Muscle layer of colon (tissue), 2 donors: Measurements from ENCODE around the gene POLK.

ENCODE experiments used
- H3K27ac ChIP-seq: one replicate; pipeline ENCODE4 v1.7.0; 2013; ENCODE audit warnings: low read depth, mild to moderate bottlenecking, low read length, moderate library complexity
- H3K27me3 ChIP-seq, 2 donors: one replicate each; pipeline ENCODE4 v1.7.0; 2013; ENCODE audit warnings: low read length in 2 of 2, mild to moderate bottlenecking in 2 of 2; ENCODE audit not compliant: insufficient read depth in 2 of 2, control insufficient read depth in 1 of 2
- H3K36me3 ChIP-seq: one replicate; pipeline ENCODE4 v1.7.0; 2013; ENCODE audit warnings: mild to moderate bottlenecking, low read length; ENCODE audit not compliant: insufficient read depth
- H3K4me1 ChIP-seq: one replicate; pipeline ENCODE4 v1.7.0; 2013; ENCODE audit warnings: mild to moderate bottlenecking, low read length; ENCODE audit not compliant: insufficient read depth
- H3K4me3 ChIP-seq, 2 donors: one replicate each; pipeline ENCODE4 v1.7.0; 2013; ENCODE audit warnings: low read length in 2 of 2, low read depth in 1 of 2, mild to moderate bottlenecking in 1 of 2, moderate library complexity in 1 of 2
- H3K9ac ChIP-seq: one replicate; pipeline ENCODE4 v1.7.0; 2013; ENCODE audit warnings: low read length
- H3K9me3 ChIP-seq: one replicate; pipeline ENCODE4 v1.7.0; 2013; ENCODE audit warnings: mild to moderate bottlenecking, low read length
- donor health status: abdominal sarcoma.
- donor health status: Adenocarcinoma of cecum.

POLK gene

DNA sequence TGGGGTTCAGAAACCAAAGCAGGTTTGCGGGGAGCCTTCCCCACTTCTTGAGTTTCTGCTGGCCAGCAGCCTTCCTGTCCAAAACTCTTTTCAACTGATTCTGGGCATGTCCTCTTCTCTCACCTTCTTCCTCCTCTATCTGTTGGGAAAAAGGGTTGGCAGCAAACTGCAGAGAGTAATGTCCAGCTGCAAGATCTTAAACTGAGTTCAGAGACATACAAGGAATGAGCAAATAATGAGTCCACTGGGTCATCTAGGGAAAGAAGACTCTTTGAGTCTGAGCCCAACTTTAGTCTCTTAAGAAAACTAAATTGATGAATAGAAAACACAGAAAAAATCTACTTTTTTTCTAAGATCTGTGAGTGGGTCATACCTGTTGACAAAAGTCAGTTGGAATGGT is 116.1 kb downstream of the POLK start:
- no peaks in the 10 kb centered on the region for H3K36me3 ChIP-seq
- no peak overlapping the region for H3K4me3 ChIP-seq
- no peak overlapping the region for H3K9ac ChIP-seq
- H3K4me1 ChIP-seq: no peaks in the 10 kb centered on the region
- no peaks in the 10 kb centered on the region for H3K27me3 ChIP-seq
- no peaks in the 10 kb centered on the region for H3K9me3 ChIP-seq
- no peak overlapping the region for H3K27ac ChIP-seq

DNA sequence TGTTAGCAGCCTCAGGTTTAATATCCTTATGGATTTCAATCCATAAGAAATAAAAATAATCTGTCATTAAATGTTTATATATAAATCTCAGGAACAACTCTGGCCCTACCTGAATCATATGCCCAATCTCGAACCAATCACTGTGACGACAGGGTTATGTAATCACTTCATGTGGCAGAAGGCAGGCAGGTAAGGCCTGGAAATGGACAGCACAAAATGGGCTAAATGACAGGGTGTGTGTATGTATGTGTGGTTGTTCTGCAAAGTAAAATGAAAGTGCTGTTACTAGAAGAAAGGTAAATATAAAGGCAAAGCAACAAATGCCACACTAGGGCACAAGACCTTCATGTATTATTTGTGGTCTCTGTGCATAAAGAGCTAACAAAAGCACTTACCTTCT is 119.2 kb downstream of the POLK start:
- no peaks in the 10 kb centered on the region for H3K4me1 ChIP-seq
- no peaks in the 10 kb centered on the region for H3K9me3 ChIP-seq
- no peak overlapping the region for H3K4me3 ChIP-seq
- H3K36me3 ChIP-seq: no peaks in the 10 kb centered on the region
- H3K27ac ChIP-seq: no peak overlapping the region
- no peak overlapping the region for H3K9ac ChIP-seq
- no peaks in the 10 kb centered on the region for H3K27me3 ChIP-seq

DNA sequence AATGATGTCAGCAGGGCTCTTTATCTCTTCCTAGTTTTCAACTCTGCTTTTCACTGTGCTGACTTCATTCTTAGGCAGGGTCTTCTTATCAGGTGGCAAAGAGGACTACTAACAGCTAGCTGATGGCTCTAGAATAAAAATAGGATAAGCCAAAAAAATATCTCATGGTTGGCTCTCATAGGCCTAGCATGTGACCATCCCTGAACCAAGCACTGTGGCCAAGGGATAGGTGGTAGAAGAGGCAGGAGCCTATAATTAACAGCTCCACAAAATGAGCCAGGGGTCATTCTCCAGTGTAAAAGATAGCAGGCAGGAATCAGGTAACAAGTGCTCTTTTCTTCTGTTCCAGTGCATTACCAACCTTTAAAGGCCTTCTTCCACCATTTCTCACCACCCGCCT is 120.6 kb downstream of the POLK start:
- no peak overlapping the region for H3K27ac ChIP-seq
- H3K36me3 ChIP-seq: no peaks in the 10 kb centered on the region
- no peaks in the 10 kb centered on the region for H3K4me1 ChIP-seq
- H3K4me3 ChIP-seq: no peak overlapping the region
- H3K27me3 ChIP-seq: no peaks in the 10 kb centered on the region
- no peaks in the 10 kb centered on the region for H3K9me3 ChIP-seq
- H3K9ac ChIP-seq: no peak overlapping the region

DNA sequence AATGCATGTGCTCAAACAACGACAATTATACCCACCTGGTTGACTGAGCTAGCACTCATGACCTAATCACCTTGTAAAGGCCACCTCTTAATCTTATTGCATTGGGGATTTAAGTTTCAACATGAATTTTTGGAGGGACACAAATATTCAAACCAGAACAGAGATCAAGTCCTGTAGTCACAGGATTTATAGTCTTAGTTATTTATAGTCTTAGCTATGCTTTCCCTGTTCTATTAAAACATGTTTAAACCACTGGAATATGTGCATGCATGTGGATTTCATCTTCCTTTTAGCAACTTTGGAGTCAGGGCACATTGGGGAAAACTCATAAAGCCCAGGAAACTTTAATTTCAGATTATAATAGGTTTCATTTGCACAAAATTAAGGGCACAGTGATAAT is 126.3 kb downstream of the POLK start:
- no peak overlapping the region for H3K27ac ChIP-seq
- no peak overlapping the region for H3K9ac ChIP-seq
- no peaks in the 10 kb centered on the region for H3K27me3 ChIP-seq
- no peaks in the 10 kb centered on the region for H3K9me3 ChIP-seq
- H3K4me1 ChIP-seq: no peaks in the 10 kb centered on the region
- no peaks in the 10 kb centered on the region for H3K36me3 ChIP-seq
- H3K4me3 ChIP-seq: no peak overlapping the region

DNA sequence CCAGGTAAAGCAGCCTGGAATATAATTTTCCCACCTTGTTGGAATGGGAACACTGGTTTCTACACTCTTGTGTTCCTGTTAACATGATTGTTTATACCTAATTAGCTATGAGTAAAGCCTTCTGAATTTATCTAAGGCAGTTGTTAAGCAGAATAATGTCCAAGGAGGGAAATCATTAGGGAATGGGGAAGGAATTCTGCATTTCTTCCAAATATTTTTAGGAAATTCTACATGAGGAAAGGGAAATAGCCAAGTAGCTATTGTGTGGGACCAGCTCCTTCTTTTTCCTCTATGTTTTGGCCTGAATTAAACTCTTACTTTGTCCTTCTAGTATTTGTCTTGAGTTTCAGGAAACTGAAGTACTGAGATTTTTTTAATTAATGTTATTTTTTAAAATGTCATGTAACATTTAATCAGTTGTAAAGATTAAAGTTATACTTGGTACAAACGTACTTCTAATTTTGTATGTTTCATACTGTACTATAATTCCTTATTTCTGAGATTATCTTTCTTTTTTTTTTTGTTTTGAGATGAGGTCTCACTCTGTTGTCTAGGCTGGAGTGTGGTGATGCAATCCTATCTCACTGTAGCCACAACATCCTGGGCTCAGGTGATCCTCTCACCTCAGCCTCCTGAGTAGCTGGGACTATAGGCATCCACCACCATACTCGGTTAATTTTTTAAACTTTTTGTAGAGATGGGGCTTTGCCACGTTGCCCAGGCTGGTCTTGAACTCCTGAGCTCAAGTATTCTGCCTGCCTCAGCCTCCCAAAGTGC is 128.0 kb downstream of the POLK start:
- H3K4me3 ChIP-seq: no peak overlapping the region
- no peaks in the 10 kb centered on the region for H3K36me3 ChIP-seq
- no peak overlapping the region for H3K27ac ChIP-seq
- no peaks in the 10 kb centered on the region for H3K27me3 ChIP-seq
- no peaks in the 10 kb centered on the region for H3K4me1 ChIP-seq
- no peak overlapping the region for H3K9ac ChIP-seq
- H3K9me3 ChIP-seq: no peaks in the 10 kb centered on the region

DNA sequence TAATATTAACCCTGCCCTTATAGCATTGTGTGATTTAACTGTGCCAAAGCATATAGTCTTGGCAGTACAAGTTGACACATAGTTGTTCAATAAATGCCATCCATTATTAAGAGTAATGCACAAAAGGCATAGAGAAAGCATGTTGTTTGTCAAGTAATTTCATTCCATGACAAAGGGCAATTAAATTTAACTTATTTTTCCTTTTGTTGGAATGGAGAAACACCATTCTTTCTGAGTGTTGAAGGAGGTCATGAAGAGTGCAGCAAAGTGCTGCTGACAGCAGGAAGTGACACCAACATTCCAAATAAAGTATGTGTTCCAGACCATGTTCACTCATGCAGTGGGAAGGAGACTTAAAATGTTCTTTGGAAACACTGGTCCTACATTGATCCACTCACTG is 128.7 kb downstream of the POLK start:
- no peak overlapping the region for H3K9ac ChIP-seq
- no peaks in the 10 kb centered on the region for H3K36me3 ChIP-seq
- H3K27ac ChIP-seq: no peak overlapping the region
- H3K9me3 ChIP-seq: no peaks in the 10 kb centered on the region
- H3K27me3 ChIP-seq: no peaks in the 10 kb centered on the region
- H3K4me1 ChIP-seq: no peaks in the 10 kb centered on the region
- H3K4me3 ChIP-seq: no peak overlapping the region

DNA sequence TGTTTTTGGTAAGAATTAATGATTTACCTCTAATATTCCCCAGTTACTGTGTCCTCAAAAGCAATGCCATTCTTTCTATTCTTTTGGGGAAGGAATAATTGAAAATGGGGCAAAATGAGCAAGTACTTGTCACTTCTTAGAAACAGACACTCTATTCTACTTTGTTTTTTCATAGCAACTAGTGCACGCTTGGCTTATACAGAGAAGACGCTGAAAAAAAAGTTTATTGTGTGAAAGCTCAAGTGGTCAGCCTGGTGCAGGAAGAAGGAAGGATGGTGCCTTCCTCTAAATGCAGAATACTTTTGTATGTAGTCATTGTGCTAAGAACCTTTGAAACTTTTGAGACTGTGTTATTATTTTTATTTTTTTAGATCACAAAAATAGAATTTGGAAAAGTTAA is 129.1 kb downstream of the POLK start:
- no peaks in the 10 kb centered on the region for H3K36me3 ChIP-seq
- no peaks in the 10 kb centered on the region for H3K4me1 ChIP-seq

DNA sequence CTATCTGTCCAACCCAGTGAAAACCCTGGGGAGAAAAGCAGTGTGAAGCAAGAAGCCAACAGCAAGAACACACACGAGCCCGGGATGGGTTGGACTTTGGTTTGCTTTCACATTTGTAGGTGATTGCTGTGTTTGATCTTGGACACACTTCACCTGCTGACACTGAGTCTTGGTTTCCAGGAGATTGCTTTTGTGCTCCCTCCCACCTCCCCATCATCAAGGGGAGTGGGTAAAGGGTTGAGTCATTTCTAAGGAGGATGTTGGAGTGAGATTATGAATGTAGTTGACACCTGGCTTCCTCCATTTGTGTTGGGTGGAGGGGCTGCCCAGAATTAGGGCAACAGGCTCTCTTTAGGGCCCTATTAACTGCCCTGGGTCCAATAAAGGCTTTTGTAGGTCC is 137.0 kb downstream of the POLK start:
- no peaks in the 10 kb centered on the region for H3K4me1 ChIP-seq
- no peak overlapping the region for H3K9ac ChIP-seq
- H3K36me3 ChIP-seq: no peaks in the 10 kb centered on the region
- H3K27me3 ChIP-seq: no peaks in the 10 kb centered on the region
- no peaks in the 10 kb centered on the region for H3K9me3 ChIP-seq
- no peak overlapping the region for H3K27ac ChIP-seq
- H3K4me3 ChIP-seq: no peak overlapping the region

More for the DNA sequence above, 129.1 kb downstream of the POLK start:
- Histone ChIP-seq H3K4me3 (no peak overlapping the region), H3K27ac (no peak overlapping the region), H3K9ac (no peak overlapping the region), H3K9me3 (no peaks in the 10 kb centered on the region), H3K27me3 (no peaks in the 10 kb centered on the region)
